IMR-90 (cell line): ENCODE measurements around the gene DPH6.

ENCODE experiments used
- TF ChIP-seq, protein P1 (sequence below): conservative IDR thresholded peaks from 2 replicates; pipeline ENCODE4 v1.5.1; 2012; ENCODE audit warnings: mild to moderate bottlenecking, low read depth, low read length, improper control_type of control experiment
- TF ChIP-seq, protein P2 (sequence below): fragments of 150-350 bp; IDR thresholded peaks from 2 replicates; pipeline ENCODE4 v1.6.1; 2017; ENCODE audit warnings: mild to moderate bottlenecking, antibody characterized with exemption, low read length, low read depth

DNA sequence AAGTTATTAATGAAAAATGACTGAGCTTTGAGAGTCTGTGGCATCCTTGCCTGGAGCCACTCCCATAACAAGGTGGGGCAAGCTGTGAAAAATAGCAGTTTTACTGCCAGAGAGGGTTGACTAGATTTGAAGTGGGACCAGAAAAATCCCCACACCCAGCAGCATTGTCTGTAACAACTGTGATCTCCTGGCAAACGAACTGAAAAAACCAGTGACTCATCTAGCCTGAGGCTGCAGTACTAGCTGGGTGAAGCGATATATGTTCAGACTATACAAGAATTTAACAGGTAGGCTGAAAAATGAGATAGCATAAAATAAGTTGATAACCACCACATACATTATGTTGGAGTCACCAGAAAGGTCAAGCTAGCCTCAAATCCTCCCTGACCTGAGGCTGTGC is 64.0 kb downstream of the DPH6 start:
- TF ChIP-seq, protein P1, sequence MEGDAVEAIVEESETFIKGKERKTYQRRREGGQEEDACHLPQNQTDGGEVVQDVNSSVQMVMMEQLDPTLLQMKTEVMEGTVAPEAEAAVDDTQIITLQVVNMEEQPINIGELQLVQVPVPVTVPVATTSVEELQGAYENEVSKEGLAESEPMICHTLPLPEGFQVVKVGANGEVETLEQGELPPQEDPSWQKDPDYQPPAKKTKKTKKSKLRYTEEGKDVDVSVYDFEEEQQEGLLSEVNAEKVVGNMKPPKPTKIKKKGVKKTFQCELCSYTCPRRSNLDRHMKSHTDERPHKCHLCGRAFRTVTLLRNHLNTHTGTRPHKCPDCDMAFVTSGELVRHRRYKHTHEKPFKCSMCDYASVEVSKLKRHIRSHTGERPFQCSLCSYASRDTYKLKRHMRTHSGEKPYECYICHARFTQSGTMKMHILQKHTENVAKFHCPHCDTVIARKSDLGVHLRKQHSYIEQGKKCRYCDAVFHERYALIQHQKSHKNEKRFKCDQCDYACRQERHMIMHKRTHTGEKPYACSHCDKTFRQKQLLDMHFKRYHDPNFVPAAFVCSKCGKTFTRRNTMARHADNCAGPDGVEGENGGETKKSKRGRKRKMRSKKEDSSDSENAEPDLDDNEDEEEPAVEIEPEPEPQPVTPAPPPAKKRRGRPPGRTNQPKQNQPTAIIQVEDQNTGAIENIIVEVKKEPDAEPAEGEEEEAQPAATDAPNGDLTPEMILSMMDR, result no peak
- TF ChIP-seq, protein P2, sequence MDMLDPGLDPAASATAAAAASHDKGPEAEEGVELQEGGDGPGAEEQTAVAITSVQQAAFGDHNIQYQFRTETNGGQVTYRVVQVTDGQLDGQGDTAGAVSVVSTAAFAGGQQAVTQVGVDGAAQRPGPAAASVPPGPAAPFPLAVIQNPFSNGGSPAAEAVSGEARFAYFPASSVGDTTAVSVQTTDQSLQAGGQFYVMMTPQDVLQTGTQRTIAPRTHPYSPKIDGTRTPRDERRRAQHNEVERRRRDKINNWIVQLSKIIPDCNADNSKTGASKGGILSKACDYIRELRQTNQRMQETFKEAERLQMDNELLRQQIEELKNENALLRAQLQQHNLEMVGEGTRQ, result no peak
